A204.1 (cell line): ENCODE measurements around the gene LDLRAD3.

ENCODE experiments used
- FAIRE-seq: peaks from 2 replicates; lab custom pipeline; 2012; peaks lifted over from hg19 to GRCh38; lab: Jason Lieb, UNC

Gene LDLRAD3

GRCh38 chr11:36241497-36241896 is 297.6 kb downstream of the LDLRAD3 start:
- FAIRE-seq, result no peak

DNA sequence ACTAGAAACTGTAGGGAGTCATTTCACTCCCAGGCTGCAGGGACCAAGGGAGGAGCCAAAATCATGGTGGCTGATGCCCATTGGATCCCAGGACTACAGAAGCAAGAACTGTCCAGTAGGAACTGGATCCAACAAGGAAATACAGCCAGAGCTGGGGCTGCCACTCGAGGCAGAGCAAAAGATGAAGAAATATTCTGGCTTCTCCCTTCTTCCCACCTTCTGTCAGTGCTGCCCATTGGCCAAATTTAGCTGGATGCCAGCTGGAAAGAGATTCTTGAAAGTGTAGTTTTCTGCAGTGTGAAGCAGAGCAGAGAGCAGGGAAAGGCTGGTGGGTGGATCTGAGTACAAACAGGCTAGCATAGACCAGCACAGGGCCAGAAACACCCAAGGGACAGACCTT is 299.8 kb downstream of the LDLRAD3 start:
- FAIRE-seq, result no peak

DNA sequence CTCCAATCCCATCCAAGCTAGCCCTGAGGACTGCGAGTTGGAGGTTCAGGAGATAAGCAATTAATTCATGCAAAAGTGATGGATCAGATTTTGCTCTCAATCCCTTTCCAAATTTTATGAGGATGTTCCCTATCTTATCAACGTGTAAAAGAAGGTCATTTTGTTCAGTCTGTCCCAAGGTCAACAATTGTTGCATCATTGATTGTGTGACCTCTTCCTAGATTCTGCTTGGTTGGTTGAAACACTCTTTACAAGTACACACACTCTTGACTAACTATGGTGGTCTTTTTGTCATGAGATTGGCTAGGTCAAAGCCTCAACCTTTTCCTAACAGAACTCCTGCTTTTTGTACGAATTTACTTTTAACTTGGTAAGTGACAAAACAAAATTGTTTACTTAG is 303.6 kb downstream of the LDLRAD3 start:
- FAIRE-seq, result no peak

DNA sequence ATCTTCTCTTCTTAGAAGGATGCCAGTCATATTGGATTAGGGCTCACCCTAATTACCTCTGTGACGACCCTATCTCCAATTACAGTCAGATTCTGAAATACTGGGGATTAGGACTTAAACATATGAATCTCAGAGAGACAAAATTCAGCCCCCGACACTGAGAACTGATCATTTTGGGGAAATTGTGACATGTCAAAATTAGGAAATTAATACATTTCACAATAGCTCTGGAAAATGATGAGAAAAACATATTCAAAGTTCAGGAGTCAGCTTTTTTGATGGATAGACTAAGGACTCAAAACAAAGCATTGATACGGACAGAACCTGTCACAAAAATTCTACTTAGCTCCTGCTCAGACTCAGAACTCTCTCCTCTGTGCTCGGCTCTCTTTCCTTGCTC is 304.6 kb downstream of the LDLRAD3 start:
- FAIRE-seq, result no peak

DNA sequence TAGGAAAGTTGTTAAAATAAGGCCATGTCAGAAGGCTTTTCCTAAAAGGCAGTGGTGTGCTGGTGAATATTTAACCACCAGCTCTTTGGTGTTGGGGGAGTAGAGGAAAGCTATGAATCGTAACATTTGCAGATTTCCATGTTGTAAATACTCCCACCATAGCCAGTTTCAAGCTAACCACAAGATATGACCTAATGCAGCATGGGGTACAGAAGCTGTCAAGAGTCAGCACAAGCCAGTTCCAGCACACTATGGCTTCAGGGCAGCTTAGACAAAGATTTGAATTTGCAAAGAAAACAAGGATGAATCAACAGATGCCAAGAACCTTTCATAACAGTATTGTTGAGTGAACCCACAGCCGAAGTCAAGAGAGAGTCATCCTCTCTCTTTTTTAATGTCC is 305.4 kb downstream of the LDLRAD3 start:
- no peak for FAIRE-seq

GRCh38 chr11:36251823-36252222 is 308.0 kb downstream of the LDLRAD3 start:
- FAIRE-seq, result no peak

DNA sequence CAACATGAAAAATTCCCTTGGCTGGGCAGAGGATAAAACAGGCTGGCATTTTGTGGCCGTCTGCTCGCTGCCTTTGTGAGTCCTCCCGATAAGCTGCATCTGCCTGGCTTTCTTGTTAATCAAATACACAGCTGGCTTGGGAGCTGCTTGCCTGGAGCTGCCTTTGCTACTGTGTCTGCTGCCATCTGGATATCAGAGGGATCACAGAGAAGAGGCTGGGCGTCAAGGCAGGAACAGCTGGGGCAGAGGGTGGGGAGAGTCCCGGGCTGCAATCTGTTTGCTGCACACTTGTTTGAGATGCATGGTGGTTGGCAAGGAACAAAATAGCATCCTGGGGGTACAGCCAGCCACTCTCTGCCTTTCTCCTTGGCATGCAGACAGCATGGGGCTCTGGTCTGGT is 309.4 kb downstream of the LDLRAD3 start:
- no peak for FAIRE-seq

DNA sequence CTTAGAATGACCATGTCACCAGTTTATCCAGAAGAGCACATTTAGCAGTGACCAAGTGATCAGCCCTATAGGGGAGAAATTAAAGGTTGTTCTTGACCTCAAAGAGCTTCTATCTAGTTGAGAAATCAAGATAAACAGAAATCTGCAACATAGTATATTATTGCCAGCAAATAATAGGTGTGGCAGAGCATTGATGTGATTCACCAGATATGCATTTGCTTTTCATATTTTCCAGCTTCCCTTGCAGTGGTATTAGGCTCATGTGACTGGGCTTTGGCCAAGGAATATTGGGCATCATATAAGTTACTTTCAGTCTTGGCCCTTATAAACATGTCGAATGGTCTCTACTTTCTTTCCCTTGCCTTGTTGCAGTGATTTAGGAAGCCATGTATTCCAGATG is 310.9 kb downstream of the LDLRAD3 start:
- FAIRE-seq, result no peak

- no peak for FAIRE-seq
Observed at GRCh38 chr11:36257351-36257750, 313.5 kb downstream of the LDLRAD3 start.

DNA sequence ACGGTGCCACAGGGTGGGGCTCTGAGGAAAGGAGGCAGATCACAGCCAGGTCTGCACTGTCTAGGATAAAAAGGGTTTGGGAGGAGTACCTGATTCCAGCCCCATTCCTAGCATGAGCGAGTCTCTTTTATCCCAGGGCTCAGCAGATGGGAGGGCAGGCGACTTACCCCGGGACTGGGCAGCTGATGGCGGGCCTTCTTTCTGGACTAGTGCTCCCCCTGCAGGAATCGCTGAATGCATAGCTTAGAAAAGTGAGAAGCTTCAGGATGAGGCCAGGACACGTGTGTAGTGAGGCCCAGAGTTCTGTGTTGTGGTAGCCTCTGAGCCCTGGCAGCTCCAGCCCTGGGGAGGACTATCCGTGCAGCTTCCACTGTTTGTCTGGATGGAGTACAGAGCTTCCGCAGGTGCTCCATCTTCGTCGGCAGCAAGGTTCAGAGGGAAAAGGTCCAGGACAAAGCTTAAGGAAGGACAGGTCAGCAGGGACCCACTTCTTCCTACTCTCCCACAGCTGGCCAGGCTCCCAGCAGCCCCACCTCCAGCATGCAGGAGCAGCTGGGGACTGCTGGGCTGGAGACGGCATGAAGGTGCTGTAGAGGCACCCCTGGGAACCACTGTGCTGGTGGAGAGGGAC is 315.0 kb downstream of the LDLRAD3 start:
- FAIRE-seq, result no peak

DNA sequence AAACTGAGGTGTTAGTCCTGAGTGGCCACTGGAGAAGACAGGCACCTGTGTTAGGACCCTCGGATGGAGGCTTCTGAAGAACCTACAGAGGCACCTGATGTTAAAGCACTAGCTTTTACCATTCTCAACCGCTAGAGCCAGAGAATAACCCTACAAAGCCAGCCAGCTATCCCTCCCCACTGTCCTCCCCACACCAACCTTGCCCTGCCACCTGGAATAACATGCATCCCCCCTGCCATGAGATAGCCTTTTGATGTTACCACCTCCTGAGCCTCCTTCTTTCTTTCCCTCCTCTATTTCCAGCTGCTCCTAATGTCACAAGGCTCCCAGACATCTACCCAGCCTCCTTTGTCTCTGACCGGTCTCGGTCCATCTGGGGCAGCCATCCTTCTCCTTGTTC is 317.2 kb downstream of the LDLRAD3 start:
- no peak for FAIRE-seq

- FAIRE-seq, result no peak
Observed at GRCh38 chr11:36264011-36264972, 320.4 kb downstream of the LDLRAD3 start.

DNA sequence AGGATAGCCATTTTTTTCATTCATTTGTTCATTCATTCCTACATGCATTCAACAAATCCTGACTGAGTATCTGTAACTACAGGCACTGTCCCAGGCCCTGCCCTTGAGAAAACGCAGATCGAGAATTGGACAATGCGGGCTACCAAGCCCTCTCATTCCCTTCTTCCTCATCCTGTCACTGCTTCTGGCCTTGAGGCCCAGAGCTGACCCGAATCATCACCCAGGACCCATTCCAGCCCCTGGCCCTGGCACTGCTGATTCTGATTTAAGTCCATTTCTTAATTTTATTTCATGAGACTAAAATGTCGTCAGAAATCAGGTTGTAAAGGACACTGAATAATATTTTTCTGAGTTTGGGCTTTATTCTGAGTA is 321.1 kb downstream of the LDLRAD3 start:
- FAIRE-seq, result no peak

GRCh38 chr11:36265793-36266628 is 322.1 kb downstream of the LDLRAD3 start:
- no peak for FAIRE-seq

DNA sequence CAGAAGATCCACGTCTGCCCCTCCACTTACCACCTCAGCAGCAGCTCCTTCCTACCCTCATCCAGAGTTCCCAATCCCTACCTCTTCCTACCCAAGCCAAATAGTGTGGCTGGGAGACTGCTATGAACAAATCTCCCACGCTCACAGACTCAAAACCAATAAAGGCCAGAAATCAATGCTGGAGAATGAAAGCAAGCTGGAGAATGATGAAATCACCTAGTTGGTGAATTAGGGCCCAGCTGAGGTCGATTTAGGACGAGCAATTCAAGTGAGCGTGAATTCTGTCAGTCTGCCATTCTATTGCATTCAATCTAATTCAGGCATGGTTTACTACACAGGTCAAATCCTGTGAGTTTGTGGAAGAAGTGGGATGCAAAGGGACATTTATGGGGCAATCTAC is 322.9 kb downstream of the LDLRAD3 start:
- no peak for FAIRE-seq

GRCh38 chr11:36268337-36268985 is 324.6 kb downstream of the LDLRAD3 start:
- no peak for FAIRE-seq

DNA sequence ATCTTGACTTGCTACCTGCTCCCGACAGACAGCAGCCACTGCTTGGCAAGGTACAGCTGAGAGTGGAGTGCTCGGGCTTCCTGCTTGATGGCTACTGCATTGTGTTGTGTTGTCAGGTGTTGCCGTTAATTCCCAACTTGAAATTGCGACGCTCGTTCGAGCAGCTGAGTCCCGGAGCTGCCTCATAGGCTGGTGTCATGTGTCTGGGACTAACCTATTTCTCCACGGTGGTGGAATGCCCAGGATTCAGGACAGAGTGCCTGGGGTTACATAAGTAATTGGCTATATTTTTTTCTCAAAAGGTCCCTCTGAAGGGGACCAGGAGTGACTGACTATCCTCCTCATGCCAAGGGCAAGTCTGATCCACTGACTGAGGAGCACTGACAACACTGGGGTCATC is 326.8 kb downstream of the LDLRAD3 start:
- no peak for FAIRE-seq

DNA sequence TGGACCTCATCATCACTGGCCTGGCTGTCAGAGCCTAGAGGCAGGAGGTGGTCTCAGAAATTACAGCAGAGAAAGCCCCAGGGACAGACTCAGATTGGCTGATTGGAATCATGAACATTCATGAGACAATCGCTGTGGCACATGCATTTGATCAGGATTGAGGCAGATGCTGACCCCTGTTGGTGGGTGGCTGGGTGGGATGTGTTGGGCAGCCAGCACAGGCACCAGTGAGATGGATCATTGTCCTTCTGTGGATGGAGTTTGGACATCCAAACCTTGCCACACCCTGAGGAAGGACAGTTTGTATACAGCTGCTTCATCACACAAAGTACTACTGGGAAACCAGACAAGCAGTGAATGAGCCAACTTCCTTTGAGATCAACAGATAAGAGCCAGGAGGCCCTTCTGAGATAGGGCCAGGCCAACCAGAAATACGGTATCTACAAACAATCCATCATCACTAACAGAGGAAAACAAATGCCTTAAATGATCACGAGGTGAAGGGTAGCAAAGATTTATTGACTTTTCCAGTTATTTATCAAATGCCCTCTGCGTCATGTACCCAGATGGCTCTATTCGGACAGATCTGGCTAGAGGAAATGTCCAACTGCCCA is 328.0 kb downstream of the LDLRAD3 start:
- no peak for FAIRE-seq

DNA sequence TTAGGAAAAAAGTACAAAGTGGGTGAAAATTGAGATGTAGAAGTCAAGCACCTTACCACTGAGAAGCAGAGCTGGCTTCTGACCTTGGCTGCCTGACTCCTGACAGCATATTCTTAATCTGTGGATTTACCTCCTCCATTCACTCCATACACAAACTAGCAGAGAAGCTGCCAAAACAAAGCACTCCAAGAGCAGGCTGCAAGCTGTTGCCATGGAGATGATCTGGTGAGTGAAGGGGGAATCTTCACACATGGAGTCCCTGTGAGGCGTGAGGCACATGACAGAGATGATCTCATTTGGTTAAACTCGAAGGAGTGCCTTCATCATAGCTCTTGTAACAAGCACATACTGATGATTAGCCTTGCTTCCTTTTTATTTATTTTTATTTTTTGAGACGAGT is 329.2 kb downstream of the LDLRAD3 start:
- FAIRE-seq, result no peak

DNA sequence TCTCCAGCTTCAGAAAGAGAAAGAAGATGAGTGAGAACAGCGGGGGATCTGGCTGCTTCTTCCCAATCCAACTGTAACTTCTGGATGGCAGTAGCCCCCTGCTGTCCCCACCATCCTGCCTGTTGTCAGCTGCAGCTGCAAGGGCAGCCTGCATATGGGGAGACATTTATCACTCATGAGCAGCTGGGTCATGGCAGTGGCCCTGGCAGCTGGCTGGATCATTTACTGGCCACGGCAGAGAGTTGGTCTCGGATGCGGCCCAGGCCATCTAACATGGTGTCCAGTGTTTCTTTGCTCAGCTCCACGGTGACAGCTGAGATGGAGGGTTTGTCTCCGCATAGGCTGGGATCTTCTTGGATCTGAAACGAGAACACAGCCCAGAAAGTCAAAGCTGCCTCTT is 330.6 kb downstream of the LDLRAD3 start:
- no peak for FAIRE-seq

DNA sequence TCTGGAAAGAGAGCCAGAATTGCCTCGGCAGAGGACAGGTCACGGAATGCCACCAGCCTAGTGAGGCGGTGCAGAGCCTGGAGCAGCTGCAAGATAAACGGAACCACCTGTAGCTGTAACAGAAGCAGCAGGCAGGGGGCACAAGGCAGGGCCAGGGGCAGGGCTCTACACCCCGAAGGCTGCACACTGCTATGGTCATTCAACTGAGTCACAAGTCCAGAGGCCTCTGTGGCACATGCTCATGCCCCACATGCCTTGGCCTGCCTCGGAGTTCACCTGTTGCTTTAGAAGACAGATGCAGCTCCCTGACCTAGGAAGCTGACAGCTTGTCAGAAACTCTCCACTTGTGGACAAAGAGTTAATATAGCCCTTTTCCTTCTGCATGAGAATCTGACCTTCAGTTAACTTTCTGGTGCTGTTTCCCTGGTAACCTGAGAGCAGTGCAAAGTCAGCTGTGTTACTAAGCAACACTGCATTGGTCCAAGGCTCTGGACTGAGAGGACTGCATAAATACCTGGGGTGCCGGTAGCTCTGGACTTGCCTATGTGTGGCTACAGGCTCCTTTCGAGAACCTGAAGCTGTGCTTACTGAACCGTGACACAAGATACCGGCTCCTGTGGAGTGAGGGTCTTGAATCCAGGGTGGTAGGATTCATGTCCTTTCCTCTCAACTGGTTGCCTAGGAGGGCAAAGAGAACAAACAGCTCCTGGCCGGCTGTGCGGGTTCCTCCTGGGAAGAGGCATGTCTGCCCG is 334.8 kb downstream of the LDLRAD3 start:
- no peak for FAIRE-seq
